ENCODE results near the gene CLN6. TPM values are rescaled to one million over a fixed set of nuclear protein-coding genes. Genes with fewer than 3 reads are reported as not detected.

Gene CLN6
- total RNA-seq, 1 experiment from 2014 or later: 71.9 TPM

GRCh38 chr15:68201879-68202261, 27.7 kb downstream of the CLN6 start:
- Mint-ChIP-seq H3K27me3 (ENCODE audit: low read depth) (no peaks in the 10 kb centered on the region; the same call in none of the 2 replicates), H3K4me3 (no peak overlapping the region; a peak in 1 of 5 replicates), H3K4me1 (peaks cover 38 to 53% of the 10 kb centered on the region in 2 experiments), H3K9me3 (no peaks in the 10 kb centered on the region), H3K36me3 (ENCODE audit: insufficient read depth in 1 of 3, low read depth in 3 of 3) (peaks cover 0 to 13% (median 4%) of the 10 kb centered on the region in 3 experiments; a peak in 5 of 7 replicates), H3K27ac (peak overlapping the region; percentile 26 to 87 (median 28); a peak in 5 of 7 replicates)
- H3K27ac ChIP-seq (ENCODE audit: insufficient read length, low read depth, low read length): no peak overlapping the region
- H2BK15ac ChIP-seq (ENCODE audit: low read depth, low read length): no peak overlapping the region
- H4K20me1 ChIP-seq (ENCODE audit: control insufficient read depth, insufficient read depth, insufficient read length): no peaks in the 10 kb centered on the region
- DNase-seq: no peak
- no peaks in the 10 kb centered on the region for H3K27me3 ChIP-seq (ENCODE audit: insufficient read depth, low read length)
- WGBS (ENCODE audit: extremely low coverage, insufficient read length, low lambda C conversion rate): no CpG with 5 or more reads among the region's 3 CpGs
- H4K8ac ChIP-seq (replicated peaks; ENCODE audit: insufficient read length, low read depth, low read length): no peak overlapping the region
- H3K79me1 ChIP-seq (ENCODE audit: insufficient read depth, low read depth, low read length, poor library complexity, severe bottlenecking): no peaks in the 10 kb centered on the region
- no peak overlapping the region for H4K91ac ChIP-seq (ENCODE audit: insufficient read length, low read depth, low read length)
- H3K18ac ChIP-seq (ENCODE audit: insufficient read length, low read depth, low read length): no peak overlapping the region
- no peak overlapping the region for H3K23ac ChIP-seq (ENCODE audit: insufficient read length, low read depth, low read length)
- no peak overlapping the region for H2BK12ac ChIP-seq (ENCODE audit: insufficient read length, low read depth, low read length)
- H2AK5ac ChIP-seq (ENCODE audit: insufficient read length, low read length): no peak overlapping the region
- no peak overlapping the region for H3K4ac ChIP-seq (ENCODE audit: low read depth, low read length)
- H4K5ac ChIP-seq (ENCODE audit: insufficient read length, low read depth, low read length): no peak overlapping the region
- TF ChIP-seq CTCF (conservative IDR thresholded peaks at IDR 0.05): no peak
- H3K4me2 ChIP-seq (ENCODE audit: insufficient read depth, insufficient read length, low read length): no peak overlapping the region
- H3K9ac ChIP-seq (ENCODE audit: extremely low read depth, insufficient read length, low read length): no peak overlapping the region
- H2BK120ac ChIP-seq (ENCODE audit: low read depth, low read length, poor library complexity, severe bottlenecking): no peak overlapping the region
- no peaks in the 10 kb centered on the region for H3K79me2 ChIP-seq (ENCODE audit: insufficient read depth, low read length)
- no peak overlapping the region for H2AFZ ChIP-seq (ENCODE audit: low read length)
- no peak overlapping the region for H3K56ac ChIP-seq (ENCODE audit: insufficient read length, low read depth, low read length)
- no peaks in the 10 kb centered on the region for H3K23me2 ChIP-seq (ENCODE audit: insufficient read length, low read depth, low read length, poor library complexity, severe bottlenecking)
- H3K14ac ChIP-seq (ENCODE audit: insufficient read depth, low read length): no peak overlapping the region; the same call in 1 of the 2 replicates
- no peak overlapping the region for H2BK5ac ChIP-seq (ENCODE audit: insufficient read length, low read length)
- H3T11ph ChIP-seq (ENCODE audit: low read length): no peak overlapping the region
- no peak overlapping the region for H2BK20ac ChIP-seq (ENCODE audit: low read depth, low read length, poor library complexity, severe bottlenecking)
- no peaks in the 10 kb centered on the region for H3K9me3 ChIP-seq (ENCODE audit: control insufficient read depth, low read depth, low read length)
- peaks cover 10% of the 10 kb centered on the region for H3K4me1 ChIP-seq (ENCODE audit: insufficient read depth, low read length)

Data from H9 (cell line).